Measurements from ENCODE around the gene ADAMTSL2. TPM values are rescaled to one million over a fixed set of nuclear protein-coding genes. Genes with fewer than 3 reads are reported as not detected.

Gene ADAMTSL2
- total RNA-seq, 4 donors from 2014 or later, result 0.64 to 2.4 (median 1.5) TPM

DNA sequence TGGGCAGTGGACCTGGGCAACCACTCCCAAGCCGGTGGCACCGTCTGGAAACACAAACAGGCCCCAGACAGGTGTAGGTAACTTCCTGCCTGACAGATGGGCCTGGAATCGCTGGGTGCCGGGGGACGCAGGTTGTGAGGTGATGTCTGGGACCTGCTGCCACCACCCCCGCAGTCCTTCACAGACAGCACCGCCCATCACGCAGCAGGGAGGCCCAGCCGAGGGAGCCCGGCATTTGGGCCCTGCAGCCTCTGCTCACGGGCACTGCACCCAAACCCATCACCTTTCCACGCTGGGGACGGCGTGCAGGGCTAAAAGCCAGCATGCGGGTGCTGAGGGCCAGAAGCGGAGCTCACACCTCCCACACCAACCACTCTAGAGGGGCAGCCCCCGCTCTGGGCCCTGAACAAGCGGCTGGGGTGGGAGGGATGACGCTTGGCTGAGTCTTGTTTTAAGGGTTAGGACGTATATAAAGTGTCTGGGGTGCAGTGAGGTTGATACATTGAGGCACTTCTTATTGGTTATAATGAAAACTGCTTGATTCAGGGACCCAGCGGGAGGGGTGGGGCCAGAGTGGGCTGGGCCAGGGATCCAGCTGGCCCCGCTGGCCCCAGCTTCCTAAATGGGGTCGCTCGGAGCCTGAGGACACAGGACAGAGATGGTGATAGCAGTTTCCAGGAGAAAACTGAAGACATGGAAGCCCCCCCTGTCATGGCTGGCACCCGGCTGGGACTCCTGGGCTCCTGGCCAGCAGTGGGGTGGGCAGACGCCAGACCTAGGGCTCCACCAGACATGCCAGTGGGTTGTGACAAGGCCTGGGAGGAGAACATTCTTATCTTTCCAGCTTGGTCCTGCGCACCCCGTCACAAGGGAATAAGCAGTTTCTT lies 21.0 kb upstream of the ADAMTSL2 start:
- H3K27ac ChIP-seq, result no peak overlapping the region
- no peaks in the 10 kb centered on the region for H3K27me3 ChIP-seq
- intact Hi-C loops (cut with DNase I; ENCODE audit: low total_unique reads) (loop anchor here (5.0 kb wide), 1 partner anchor 1731 kb away; no protein-coding TSS in a partner anchor), in situ Hi-C loops (cut with MboI; ENCODE audit: low pct_ligation_motif_present in 1 of 4, low pct_unique_long_range_greater_than_20kb in 1 of 4, low sequenced_read_pairs in 3 of 4) (no loop called here)
- no peak for TF ChIP-seq POLR2AphosphoS5 (IDR thresholded peaks at IDR 0.05)
- H3K36me3 ChIP-seq, result no peaks in the 10 kb centered on the region
- no peak for DNase-seq
- H3K4me1 ChIP-seq, result peaks cover 12 to 16% (median 13%) of the 10 kb centered on the region in 4 donors
- no peaks in the 10 kb centered on the region for H3K9me3 ChIP-seq
- H3K4me3 ChIP-seq, result no peak overlapping the region
- 75% methylated on average over 27 of the region's 28 CpGs; no CpG with 5 or more reads in 1 of the 2 donors for WGBS, 2 donors (ENCODE audit: low coverage in 1 of 2)

DNA sequence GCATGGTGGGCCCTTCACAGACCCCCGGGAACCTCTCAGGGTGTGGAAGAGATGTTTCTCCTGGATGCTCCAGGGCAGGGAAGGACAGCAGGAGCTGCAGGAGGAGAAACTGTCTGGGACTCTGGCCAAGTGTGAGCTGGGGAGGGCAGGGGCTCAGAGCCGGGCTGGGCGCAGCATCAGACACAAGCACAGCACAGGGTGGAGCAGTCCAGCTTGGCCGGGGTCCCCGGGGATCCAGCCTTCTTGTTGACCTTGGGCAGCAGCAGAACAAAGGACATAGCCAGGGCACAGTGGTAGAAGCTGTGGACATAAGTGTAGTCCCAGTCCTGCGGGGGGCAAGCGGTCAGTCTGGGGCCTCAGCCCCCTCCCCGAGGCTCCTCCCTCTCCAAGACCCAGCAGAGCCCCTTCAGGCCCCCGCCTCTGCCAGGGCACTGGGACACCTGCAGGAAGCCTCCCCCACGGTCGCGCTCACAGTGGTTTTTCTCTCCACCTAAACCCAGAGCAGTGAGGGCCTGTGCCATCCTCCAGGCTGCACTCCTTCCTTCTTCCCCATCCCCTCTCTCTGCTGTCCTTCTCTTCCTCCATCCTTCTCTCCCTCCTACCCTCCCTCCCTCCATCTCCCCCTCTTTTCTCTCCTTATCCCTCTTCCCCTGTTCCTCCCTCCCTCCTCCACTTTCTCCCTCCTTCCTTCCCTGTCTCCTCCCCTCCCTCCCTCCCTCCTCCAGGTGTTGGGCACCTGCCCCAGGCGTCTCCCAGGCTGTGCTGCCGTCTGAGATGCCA lies 19.9 kb upstream of the ADAMTSL2 start:
- Histone ChIP-seq H3K27me3 (no peaks in the 10 kb centered on the region), H3K36me3 (no peaks in the 10 kb centered on the region), H3K27ac (no peak overlapping the region), H3K4me3 (no peak overlapping the region), H3K9me3 (no peaks in the 10 kb centered on the region), H3K4me1 (peaks cover 4 to 6% (median 5%) of the 10 kb centered on the region in 4 donors)
- no peak for DNase-seq
- intact Hi-C loops (cut with DNase I; ENCODE audit: low total_unique reads), result loop anchor here (5.0 kb wide), 1 partner anchor 1732 kb away; no protein-coding TSS in a partner anchor
- in situ Hi-C loops (cut with MboI; ENCODE audit: low pct_ligation_motif_present in 1 of 4, low pct_unique_long_range_greater_than_20kb in 1 of 4, low sequenced_read_pairs in 3 of 4), result no loop called here
- no peak for TF ChIP-seq CTCF (IDR thresholded peaks at IDR 0.05)
- TF ChIP-seq POLR2AphosphoS5 (IDR thresholded peaks at IDR 0.05), result no peak
- TF ChIP-seq POLR2A (IDR thresholded peaks at IDR 0.05), result no peak
- no peak for TF ChIP-seq EP300 (IDR thresholded peaks at IDR 0.05; ENCODE audit: low read depth)
- 20 to 32% methylated on average over 2 to 13 of the region's 14 CpGs for WGBS, 2 donors (ENCODE audit: low coverage in 1 of 2)

- intact Hi-C loops (cut with DNase I; ENCODE audit: low total_unique reads), result no loop called here
- WGBS, 2 donors (ENCODE audit: low coverage in 1 of 2), result 68% methylated on average over 10 of the region's 10 CpGs; no CpG with 5 or more reads in 1 of the 2 donors
These were observed 19.3 kb upstream of the ADAMTSL2 start for GRCh38 chr9:133515240-133515610.

DNA sequence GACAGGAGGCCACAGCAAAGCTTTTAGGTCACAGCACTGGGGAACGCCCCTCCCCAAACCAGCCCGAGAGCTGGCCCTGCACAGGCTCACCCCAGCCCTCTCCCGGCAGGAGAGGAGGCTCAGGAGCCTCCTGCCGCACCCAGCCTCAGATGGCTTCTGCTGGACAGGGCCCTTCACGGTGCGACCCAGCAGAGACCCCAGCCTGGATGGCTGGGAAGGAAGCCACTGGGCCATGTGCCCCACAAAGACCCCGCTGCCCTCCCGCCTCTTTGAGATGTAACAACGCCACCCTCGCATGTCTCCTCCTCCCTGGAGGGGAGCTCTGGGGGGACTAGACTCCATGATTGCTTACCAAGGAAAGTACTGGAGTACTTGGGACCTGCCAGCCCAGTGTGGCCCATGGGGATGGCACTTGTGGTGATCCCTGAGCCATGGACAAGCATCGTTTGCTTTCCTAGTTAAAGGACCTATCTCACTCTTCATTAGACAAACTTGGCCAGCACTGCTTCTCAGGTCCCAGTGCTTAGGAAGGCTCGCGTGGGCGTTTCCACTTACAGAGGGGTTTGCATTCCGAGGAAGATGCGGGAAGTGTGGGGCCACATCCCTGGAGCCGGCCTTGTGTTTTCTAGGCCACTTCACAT lies 18.8 kb upstream of the ADAMTSL2 start:
- in situ Hi-C loops (cut with MboI; ENCODE audit: low pct_ligation_motif_present in 1 of 4, low pct_unique_long_range_greater_than_20kb in 1 of 4, low sequenced_read_pairs in 3 of 4) (no loop called here), intact Hi-C loops (cut with DNase I; ENCODE audit: low total_unique reads) (no loop called here)
- no peaks in the 10 kb centered on the region for H3K36me3 ChIP-seq
- 98% methylated on average over 11 of the region's 17 CpGs; no CpG with 5 or more reads in 1 of the 2 donors for WGBS, 2 donors (ENCODE audit: low coverage in 1 of 2)
- H3K27me3 ChIP-seq, result no peaks in the 10 kb centered on the region
- H3K9me3 ChIP-seq, result no peaks in the 10 kb centered on the region
- H3K4me1 ChIP-seq, result no peaks in the 10 kb centered on the region
- H3K27ac ChIP-seq, result no peak overlapping the region
- DNase-seq, result no peak
- TF ChIP-seq POLR2A (IDR thresholded peaks at IDR 0.05) (no peak), CTCF (IDR thresholded peaks at IDR 0.05) (no peak), POLR2AphosphoS5 (IDR thresholded peaks at IDR 0.05) (no peak), EP300 (IDR thresholded peaks at IDR 0.05; ENCODE audit: low read depth) (no peak)
- H3K4me3 ChIP-seq, result no peak overlapping the region

More at GRCh38 chr9:133515240-133515610, 19.3 kb upstream of the ADAMTSL2 start:
- Histone ChIP-seq H3K9me3 (no peaks in the 10 kb centered on the region), H3K4me3 (no peak overlapping the region), H3K27ac (no peak overlapping the region), H3K4me1 (peaks cover 0 to under 1% (median 0%) of the 10 kb centered on the region in 4 donors), H3K36me3 (no peaks in the 10 kb centered on the region), H3K27me3 (no peaks in the 10 kb centered on the region)
- in situ Hi-C loops (cut with MboI; ENCODE audit: low pct_ligation_motif_present in 1 of 4, low pct_unique_long_range_greater_than_20kb in 1 of 4, low sequenced_read_pairs in 3 of 4), result no loop called here
- no peak for DNase-seq
- no peak for TF ChIP-seq EP300 (IDR thresholded peaks at IDR 0.05; ENCODE audit: low read depth)
- TF ChIP-seq POLR2A (IDR thresholded peaks at IDR 0.05), result no peak
- no peak for TF ChIP-seq POLR2AphosphoS5 (IDR thresholded peaks at IDR 0.05)
- no peak for TF ChIP-seq CTCF (IDR thresholded peaks at IDR 0.05)
